Liver (tissue), 9 donors: Measurements from ENCODE around the gene HMX1. TPM values are rescaled to one million over a fixed set of nuclear protein-coding genes. Genes with fewer than 3 reads are reported as not detected.

Source experiments
- DNase-seq: peaks from one replicate; pipeline ENCODE4 v3.0.0-alpha.2; 2017; ENCODE audit warnings: low spot score
- H3K27ac ChIP-seq, 2 donors: one replicate each; pipeline ENCODE4 v1.7.0; 2013; ENCODE audit warnings: inconsistent platforms in 2 of 2, low read length in 2 of 2, control low read depth in 1 of 2, low read depth in 1 of 2, mild to moderate bottlenecking in 1 of 2
- H3K27me3 ChIP-seq, 4 donors: one replicate each; pipeline versions ENCODE4 v1.6.1 to v1.7.0; 2013; ENCODE audit warnings: low read length in 3 of 4, inconsistent platforms in 1 of 4, mild to moderate bottlenecking in 1 of 4, moderate library complexity in 1 of 4; ENCODE audit not compliant: control insufficient read depth in 4 of 4, insufficient read depth in 4 of 4
- H3K36me3 ChIP-seq, 4 donors: one replicate each; pipeline versions ENCODE4 v1.6.1 to v1.7.0; 2013; ENCODE audit warnings: low read length in 3 of 4, mild to moderate bottlenecking in 3 of 4, low read depth in 1 of 4, moderate library complexity in 1 of 4; ENCODE audit not compliant: control insufficient read depth in 4 of 4, insufficient read depth in 3 of 4
- H3K4me1 ChIP-seq, 4 donors: one replicate each; pipeline versions ENCODE4 v1.6.1 to v1.7.0; 2013; ENCODE audit warnings: low read length in 3 of 4, mild to moderate bottlenecking in 3 of 4, moderate library complexity in 1 of 4; ENCODE audit not compliant: control insufficient read depth in 4 of 4, insufficient read depth in 4 of 4
- H3K4me3 ChIP-seq, 3 donors: one replicate each; pipeline versions ENCODE4 v1.6.1 to v1.7.0; 2013; ENCODE audit warnings: low read length in 3 of 3, control low read depth in 1 of 3, low read depth in 1 of 3, mild to moderate bottlenecking in 1 of 3
- H3K9ac ChIP-seq, 2 donors: one replicate each; pipeline ENCODE4 v1.7.0; 2013; ENCODE audit warnings: low read length in 2 of 2, mild to moderate bottlenecking in 2 of 2, moderate library complexity in 2 of 2, control low read depth in 1 of 2, low read depth in 1 of 2
- H3K9me3 ChIP-seq, 4 donors: one replicate each; pipeline versions ENCODE4 v1.6.1 to v1.7.0; 2013; ENCODE audit warnings: low read length in 3 of 4; ENCODE audit not compliant: control insufficient read depth in 4 of 4
- CTCF ChIP-seq: fragments of 150-350 bp; IDR thresholded peaks from 2 replicates; pipeline ENCODE4 v1.5.1; 2017; ENCODE audit warnings: improper control_type of control experiment, low read depth, low read length; ENCODE audit not compliant: missing input control
- EGR1 ChIP-seq, 2 donors: IDR thresholded peaks; 2 replicates each; pipeline ENCODE4 v1.6.1; 2016 to 2018; ENCODE audit warnings: antibody characterized with exemption in 2 of 2, low read depth in 2 of 2
- FOXA1 ChIP-seq: IDR thresholded peaks from 2 replicates; pipeline ENCODE4 v1.6.1; 2016; ENCODE audit warnings: antibody characterized with exemption
- FOXA2 ChIP-seq: IDR thresholded peaks from 2 replicates; pipeline ENCODE4 v1.6.1; 2016; ENCODE audit warnings: antibody characterized with exemption
- HNF4A ChIP-seq, 2 donors: conservative IDR thresholded peaks; 2 replicates each; pipeline ENCODE4 v1.6.1; 2016; ENCODE audit warnings: antibody characterized with exemption in 2 of 2, mild to moderate bottlenecking in 2 of 2
- HNF4G ChIP-seq: IDR thresholded peaks from 2 replicates; pipeline ENCODE4 v1.6.1; 2016; ENCODE audit warnings: antibody characterized with exemption
- JUND ChIP-seq, 2 donors: IDR thresholded peaks; 2 replicates each; pipeline ENCODE4 v1.6.1; 2016; ENCODE audit warnings: antibody characterized with exemption in 2 of 2
- NR2F2 ChIP-seq: IDR thresholded peaks from 2 replicates; pipeline ENCODE4 v1.6.1; 2016; ENCODE audit warnings: antibody characterized with exemption
- RAD21 ChIP-seq, 2 donors: IDR thresholded peaks; 2 replicates each; pipeline ENCODE4 v1.6.1; 2016; ENCODE audit warnings: antibody characterized with exemption in 2 of 2, mild to moderate bottlenecking in 2 of 2
- RXRA ChIP-seq, 2 donors: IDR thresholded peaks; 2 replicates each; pipeline ENCODE4 v1.6.1; 2017 to 2018; ENCODE audit warnings: antibody characterized with exemption in 2 of 2, mild to moderate bottlenecking in 1 of 2
- TAF1 ChIP-seq: conservative IDR thresholded peaks from 2 replicates; pipeline ENCODE4 v1.6.1; 2016; ENCODE audit warnings: antibody characterized with exemption, mild to moderate bottlenecking
- YY1 ChIP-seq: IDR thresholded peaks from 2 replicates; pipeline ENCODE4 v1.6.1; 2016; ENCODE audit warnings: antibody characterized with exemption, mild to moderate bottlenecking
- WGBS: extraction: QIAGEN DNeasy Blood & Tissue Kit; methylation state at CpG from one replicate; pipeline ENCODE4 v1.1.7; 2013; 5-methylcytosine and 5-hydroxymethylcytosine counted together
- polyA plus RNA-seq, 2 donors: library from polyadenylated mRNA; stranded (reverse) in 1 of 2; unstranded in 1 of 2; fragments of 200-250 nt in 1 of 2; fragments of >200 nt in 1 of 2; fragmentation: Nextera tagmentation in 1 of 2; extraction: Ambion mirVana in 1 of 2; gene quantifications; one replicate each; pipeline versions ENCODE4 v1.2.1 to v1.2.3, GENCODE V29; 2013 to 2015
- total RNA-seq, 2 donors: library from RNA; depleted of rRNA; stranded (reverse); fragments of >200 nt; gene quantifications; one replicate each; pipeline ENCODE4 v1.2.3, GENCODE V29; 2014
- TF ChIP-seq, protein P1 (sequence below): IDR thresholded peaks from 2 replicates; pipeline ENCODE4 v1.6.1; 2016; ENCODE audit warnings: antibody characterized with exemption, mild to moderate bottlenecking
- donor health status: healthy.
- donor health status: healthy.
- donor health status: healthy.
- donor health status: healthy.
- donor health status: healthy.

HMX1 gene
- total and polyA plus RNA-seq, 4 donors: not detected

GRCh38 chr4:8904666-8905065 lies 33.0 kb upstream of the HMX1 start:
- H3K9me3 ChIP-seq: peaks cover 16 to 29% (median 21%) of the 10 kb centered on the region in 4 donors
- TF ChIP-seq HNF4G: no peak
- no peak for TF ChIP-seq NR2F2
- no peak for TF ChIP-seq CTCF
- no peak for TF ChIP-seq JUND (IDR thresholded peaks at IDR 0.05)
- no peak for TF ChIP-seq YY1
- TF ChIP-seq HNF4A (conservative IDR thresholded peaks at IDR 0.05): no peak
- TF ChIP-seq TAF1: no peak
- no peak for TF ChIP-seq FOXA1
- TF ChIP-seq, protein P1, sequence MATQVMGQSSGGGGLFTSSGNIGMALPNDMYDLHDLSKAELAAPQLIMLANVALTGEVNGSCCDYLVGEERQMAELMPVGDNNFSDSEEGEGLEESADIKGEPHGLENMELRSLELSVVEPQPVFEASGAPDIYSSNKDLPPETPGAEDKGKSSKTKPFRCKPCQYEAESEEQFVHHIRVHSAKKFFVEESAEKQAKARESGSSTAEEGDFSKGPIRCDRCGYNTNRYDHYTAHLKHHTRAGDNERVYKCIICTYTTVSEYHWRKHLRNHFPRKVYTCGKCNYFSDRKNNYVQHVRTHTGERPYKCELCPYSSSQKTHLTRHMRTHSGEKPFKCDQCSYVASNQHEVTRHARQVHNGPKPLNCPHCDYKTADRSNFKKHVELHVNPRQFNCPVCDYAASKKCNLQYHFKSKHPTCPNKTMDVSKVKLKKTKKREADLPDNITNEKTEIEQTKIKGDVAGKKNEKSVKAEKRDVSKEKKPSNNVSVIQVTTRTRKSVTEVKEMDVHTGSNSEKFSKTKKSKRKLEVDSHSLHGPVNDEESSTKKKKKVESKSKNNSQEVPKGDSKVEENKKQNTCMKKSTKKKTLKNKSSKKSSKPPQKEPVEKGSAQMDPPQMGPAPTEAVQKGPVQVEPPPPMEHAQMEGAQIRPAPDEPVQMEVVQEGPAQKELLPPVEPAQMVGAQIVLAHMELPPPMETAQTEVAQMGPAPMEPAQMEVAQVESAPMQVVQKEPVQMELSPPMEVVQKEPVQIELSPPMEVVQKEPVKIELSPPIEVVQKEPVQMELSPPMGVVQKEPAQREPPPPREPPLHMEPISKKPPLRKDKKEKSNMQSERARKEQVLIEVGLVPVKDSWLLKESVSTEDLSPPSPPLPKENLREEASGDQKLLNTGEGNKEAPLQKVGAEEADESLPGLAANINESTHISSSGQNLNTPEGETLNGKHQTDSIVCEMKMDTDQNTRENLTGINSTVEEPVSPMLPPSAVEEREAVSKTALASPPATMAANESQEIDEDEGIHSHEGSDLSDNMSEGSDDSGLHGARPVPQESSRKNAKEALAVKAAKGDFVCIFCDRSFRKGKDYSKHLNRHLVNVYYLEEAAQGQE: no peak
- no peak overlapping the region for H3K9ac ChIP-seq
- no peak overlapping the region for H3K4me3 ChIP-seq
- H3K27ac ChIP-seq: no peak overlapping the region
- 72% methylated on average over 6 of the region's 6 CpGs for WGBS
- H3K4me1 ChIP-seq: no peaks in the 10 kb centered on the region
- peaks cover 0 to 6% (median 0%) of the 10 kb centered on the region in 4 donors for H3K27me3 ChIP-seq
- no peaks in the 10 kb centered on the region for H3K36me3 ChIP-seq
- no peak for DNase-seq

DNA sequence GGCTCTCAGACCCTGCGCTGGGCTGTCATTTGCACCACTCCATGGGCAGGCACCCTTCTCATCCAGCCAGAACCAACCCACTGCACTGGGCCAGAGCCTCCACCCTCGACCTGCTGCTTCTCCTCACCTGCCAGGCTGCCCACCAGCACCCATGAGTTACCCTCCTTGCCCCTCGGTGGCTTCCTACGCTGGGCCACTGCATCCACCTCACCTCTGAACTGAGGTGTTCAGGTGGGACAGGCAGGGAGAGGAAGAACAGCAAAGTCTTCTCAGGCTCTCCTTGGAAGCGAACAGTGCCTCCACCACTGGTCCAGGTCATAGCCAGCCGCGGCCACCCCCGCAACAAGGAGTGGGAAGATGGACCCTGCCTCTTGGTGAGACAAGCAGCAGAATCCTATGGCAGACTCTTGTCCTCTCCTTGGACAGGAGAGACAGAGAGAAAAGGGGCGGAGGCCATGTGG lies 32.4 kb upstream of the HMX1 start:
- Histone ChIP-seq H3K27ac (no peak overlapping the region), H3K36me3 (no peaks in the 10 kb centered on the region), H3K4me3 (no peak overlapping the region), H3K9me3 (peaks cover 16 to 29% (median 22%) of the 10 kb centered on the region in 4 donors), H3K4me1 (no peaks in the 10 kb centered on the region), H3K27me3 (peaks cover 0 to 6% (median 0%) of the 10 kb centered on the region in 4 donors), H3K9ac (no peak overlapping the region)
- WGBS: 85% methylated on average over 9 of the region's 9 CpGs
- TF ChIP-seq JUND (IDR thresholded peaks at IDR 0.05) (no peak), RAD21 (IDR thresholded peaks at IDR 0.05) (no peak), FOXA2 (no peak), TAF1 (no peak), RXRA (IDR thresholded peaks at IDR 0.05) (no peak), EGR1 (IDR thresholded peaks at IDR 0.05; ENCODE audit: low read depth in 2 of 2) (no peak)
- TF ChIP-seq, protein P1: no peak
- DNase-seq: no peak
